GM23248 (cell line): Measurements from ENCODE around the gene MPHOSPH9. TPM values are rescaled to one million over a fixed set of nuclear protein-coding genes. Genes with fewer than 3 reads are reported as not detected.

Experiments used
- DNase-seq: peaks from one replicate; pipeline ENCODE4 v3.0.0-alpha.2; 2015
- H2AFZ ChIP-seq: fragments of 200-600 bp; sonication (generic); 2 replicates; pipeline ENCODE4 v1.6.1; 2016; ENCODE audit warnings: antibody characterized with exemption
- H3F3A ChIP-seq: fragments of 200-600 bp; sonication (generic); 2 replicates; pipeline ENCODE4 v1.6.1; 2016; ENCODE audit warnings: mild to moderate bottlenecking, antibody characterized with exemption, mixed run types; ENCODE audit not compliant: insufficient read depth
- H3K27ac ChIP-seq: fragments of 200-600 bp; sonication (generic); 2 replicates; pipeline ENCODE4 v1.5.1; 2016; ENCODE audit warnings: mild to moderate bottlenecking
- H3K27me3 ChIP-seq: fragments of 200-600 bp; sonication (generic); replicated peaks from 2 replicates; pipeline ENCODE4 v1.6.1; 2016; ENCODE audit warnings: mild to moderate bottlenecking; ENCODE audit not compliant: insufficient read depth
- H3K36me3 ChIP-seq: fragments of 200-600 bp; sonication (generic); 2 replicates; pipeline ENCODE4 v1.6.1; 2016; ENCODE audit warnings: low read depth, mild to moderate bottlenecking
- H3K4me1 ChIP-seq: fragments of 200-600 bp; sonication (generic); 2 replicates; pipeline ENCODE4 v1.6.1; 2016; ENCODE audit warnings: mild to moderate bottlenecking; ENCODE audit not compliant: insufficient read depth
- H3K4me2 ChIP-seq: fragments of 200-600 bp; sonication (generic); one replicate; pipeline ENCODE4 v1.6.1; 2016; ENCODE audit warnings: mild to moderate bottlenecking; ENCODE audit not compliant: unreplicated experiment
- H3K4me3 ChIP-seq: fragments of 200-600 bp; sonication (generic); 2 replicates; pipeline ENCODE4 v1.5.1; 2016; ENCODE audit warnings: mild to moderate bottlenecking
- H3K79me2 ChIP-seq: fragments of 200-600 bp; sonication (generic); 2 replicates; pipeline ENCODE4 v1.6.1; 2016; ENCODE audit warnings: mild to moderate bottlenecking; ENCODE audit not compliant: insufficient read depth
- H3K9ac ChIP-seq: fragments of 200-600 bp; sonication (generic); 2 replicates; pipeline ENCODE4 v1.6.1; 2016; ENCODE audit warnings: mild to moderate bottlenecking
- H3K9me2 ChIP-seq: fragments of 200-600 bp; sonication (generic); 2 replicates; pipeline ENCODE4 v1.6.1; 2016; ENCODE audit warnings: mixed run types, mild to moderate bottlenecking, moderate library complexity; ENCODE audit not compliant: insufficient read depth
- H3K9me3 ChIP-seq: fragments of 200-600 bp; sonication (generic); one replicate; pipeline ENCODE4 v1.6.1; 2017; ENCODE audit warnings: low read depth
- H4K20me1 ChIP-seq: fragments of 200-600 bp; sonication (generic); 2 replicates; pipeline ENCODE4 v1.6.0; 2016; ENCODE audit not compliant: insufficient read depth
- EZH2 ChIP-seq: fragments of 200-600 bp; sonication (generic); IDR thresholded peaks from 2 replicates; pipeline ENCODE4 v1.6.1; 2018; ENCODE audit warnings: antibody characterized with exemption, mild to moderate bottlenecking; ENCODE audit not compliant: insufficient read depth, poor library complexity, severe bottlenecking
- EZH2phosphoT487 ChIP-seq: fragments of 200-600 bp; sonication (generic); IDR thresholded peaks from 2 replicates; pipeline ENCODE4 v1.6.1; 2018; ENCODE audit warnings: antibody characterized with exemption, moderate library complexity, mild to moderate bottlenecking, low read depth; ENCODE audit not compliant: insufficient read depth
- WGBS, 2 experiments: methylation state at CpG; one replicate each; pipeline ENCODE4 v1.1.6; 2015 to 2017; ENCODE audit warnings: low lambda C conversion rate in 2 of 2, low coverage in 1 of 2; ENCODE audit errors: missing lambda C conversion rate in 2 of 2; 5-methylcytosine and 5-hydroxymethylcytosine counted together
- in situ Hi-C: fragments of 300-500 bp; cut with MboI; formaldehyde crosslinking; loops from 2 replicates; pipeline ENCODE4 v1.15.0; 2020
- polyA plus RNA-seq: library from polyadenylated mRNA; unstranded; fragments of >200 nt; fragmentation: Nextera tagmentation; extraction: Ambion mirVana; gene quantifications from 2 replicates; pipeline ENCODE4 v1.2.1, GENCODE V29; 2016
- total RNA-seq: library from RNA; depleted of rRNA; stranded (reverse); fragments of >200 nt; shearing (Covaris generic); gene quantifications from 2 replicates; pipeline ENCODE4 v1.2.3, GENCODE V29; 2014

MPHOSPH9 gene
- total and polyA plus RNA-seq, 2 experiments from 2014 or later, result 18.0 to 51.6 TPM

DNA sequence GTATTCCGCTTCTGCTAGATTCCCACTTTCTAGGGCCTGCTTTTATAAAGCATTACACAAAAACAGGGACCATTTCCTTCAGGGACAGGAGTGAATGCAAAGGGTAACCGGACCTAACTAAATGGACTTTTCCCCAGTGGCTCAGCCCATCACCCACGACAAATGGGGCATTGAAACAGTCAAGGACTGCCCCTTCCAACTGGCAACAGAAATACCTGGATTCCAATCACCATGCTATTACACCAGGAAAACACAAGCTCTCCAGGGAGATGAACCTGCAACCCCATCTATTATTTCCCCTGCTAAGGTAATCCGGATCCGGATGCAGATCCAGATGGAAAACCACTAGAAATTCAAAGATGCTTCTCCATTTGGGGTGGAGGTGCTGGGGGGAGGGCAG is 1.0 kb downstream of the MPHOSPH9 start:
- no peaks in the 10 kb centered on the region for H3K9me3 ChIP-seq
- DNase-seq, result no peak
- in situ Hi-C loops, result loop anchor here (25.0 kb wide), 1 partner anchor 370 kb away; no protein-coding TSS in a partner anchor
- WGBS, 2 experiments, result 25 to 27% methylated on average over 5 of the region's 5 CpGs
- H3K4me3 ChIP-seq, result peak overlapping the region; percentile 99
- peak overlapping the region; percentile 89 for H3K9ac ChIP-seq
- H3K27me3 ChIP-seq, result no peaks in the 10 kb centered on the region
- H3K36me3 ChIP-seq, result no peaks in the 10 kb centered on the region; the same call in 1 of the 2 replicates
- TF ChIP-seq EZH2phosphoT487, result no peak
- no peak for TF ChIP-seq EZH2
- H2AFZ ChIP-seq, result peak overlapping the region; percentile 99
- peak overlapping the region; percentile 97 for H3K4me2 ChIP-seq
- H4K20me1 ChIP-seq, result no peaks in the 10 kb centered on the region
- peaks cover 91% of the 10 kb centered on the region for H3K79me2 ChIP-seq
- H3K4me1 ChIP-seq, result 0 out of 2 replicates have a peak, but pooled peaks cover 5% of the 10 kb centered on the region
- 0 out of 2 replicates have a peak, but pooled peaks cover 1% of the 10 kb centered on the region for H3F3A ChIP-seq
- H3K9me2 ChIP-seq, result no peaks in the 10 kb centered on the region
- H3K27ac ChIP-seq, result peak overlapping the region; percentile 69

DNA sequence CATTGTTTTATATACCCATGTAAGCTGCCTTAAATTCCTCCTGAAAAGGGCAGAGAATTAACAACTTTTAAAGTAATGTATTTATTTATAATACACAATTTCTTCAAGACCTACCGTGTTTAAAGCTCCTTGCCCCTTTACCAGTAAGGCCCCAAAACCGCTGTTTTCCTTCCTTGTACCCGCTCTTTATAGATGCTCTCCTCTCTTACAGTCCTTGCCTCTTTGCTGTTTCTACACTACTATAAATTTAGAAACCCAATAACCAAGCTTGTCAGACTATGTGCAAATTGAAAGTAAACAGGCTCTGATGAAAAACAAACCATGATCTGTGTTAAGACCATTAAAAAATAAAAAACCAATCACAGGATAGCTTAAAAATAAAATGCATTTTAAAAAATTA is 3.9 kb downstream of the MPHOSPH9 start:
- TF ChIP-seq EZH2 (no peak), EZH2phosphoT487 (no peak)
- no peaks in the 10 kb centered on the region for H3F3A ChIP-seq
- H3K9me2 ChIP-seq, result no peaks in the 10 kb centered on the region
- peaks cover 68% of the 10 kb centered on the region for H3K79me2 ChIP-seq
- WGBS, 2 experiments, result 98 to 100% methylated on average over 3 of the region's 3 CpGs
- no peak overlapping the region for H3K9ac ChIP-seq
- in situ Hi-C loops, result loop anchor here (25.0 kb wide), 1 partner anchor 367 kb away; no protein-coding TSS in a partner anchor
- no peak overlapping the region for H2AFZ ChIP-seq
- H3K4me1 ChIP-seq, result no peaks in the 10 kb centered on the region
- no peaks in the 10 kb centered on the region for H3K27me3 ChIP-seq
- no peak overlapping the region for H3K4me2 ChIP-seq
- no peaks in the 10 kb centered on the region for H4K20me1 ChIP-seq
- no peaks in the 10 kb centered on the region for H3K36me3 ChIP-seq
- H3K9me3 ChIP-seq, result no peaks in the 10 kb centered on the region
- H3K27ac ChIP-seq, result no peak overlapping the region
- DNase-seq, result no peak
- H3K4me3 ChIP-seq, result no peak overlapping the region

DNA sequence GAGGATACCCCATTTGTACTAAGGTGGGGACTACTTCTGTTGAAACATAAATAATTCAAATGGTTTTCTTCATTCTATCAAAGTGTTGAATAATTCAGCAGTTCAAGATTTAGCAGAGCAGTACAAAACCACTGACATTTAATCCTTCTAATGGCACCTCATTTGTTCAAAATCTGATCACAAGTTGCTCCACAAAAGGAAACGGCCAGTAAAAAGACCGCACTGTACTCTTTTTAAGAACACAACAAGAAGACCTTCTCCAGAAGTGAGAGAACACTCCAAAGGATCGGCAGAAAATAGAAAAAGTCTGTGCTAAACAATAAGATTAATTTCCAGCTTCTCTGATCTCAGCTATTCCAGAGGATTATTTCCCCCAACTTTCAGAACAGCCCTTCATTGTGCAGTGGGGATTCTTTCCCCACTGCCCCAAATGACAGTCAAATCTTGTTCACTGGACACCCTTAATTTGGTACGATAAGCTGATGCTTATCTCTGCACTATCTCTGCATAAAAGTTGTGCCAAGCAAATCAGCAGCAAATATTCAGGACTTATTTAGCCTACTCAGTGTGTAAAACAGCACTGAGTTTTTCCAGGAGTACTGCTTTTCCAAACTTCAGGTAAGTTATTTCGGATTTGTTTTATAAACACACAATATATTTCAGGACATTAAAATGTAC is 5.2 kb downstream of the MPHOSPH9 start:
- H3K27ac ChIP-seq, result no peak overlapping the region
- H3K27me3 ChIP-seq, result no peaks in the 10 kb centered on the region
- H3K4me3 ChIP-seq, result no peak overlapping the region
- H3K36me3 ChIP-seq, result no peaks in the 10 kb centered on the region
- no peaks in the 10 kb centered on the region for H3F3A ChIP-seq
- H3K9me2 ChIP-seq, result no peaks in the 10 kb centered on the region
- no peak overlapping the region for H3K4me2 ChIP-seq
- no peaks in the 10 kb centered on the region for H3K4me1 ChIP-seq
- 66% methylated on average over 5 of the region's 5 CpGs for WGBS, 2 experiments
- no peak for TF ChIP-seq EZH2
- no peak for TF ChIP-seq EZH2phosphoT487
- no peaks in the 10 kb centered on the region for H3K9me3 ChIP-seq
- in situ Hi-C loops, result loop anchor here (25.0 kb wide), 1 partner anchor 365 kb away; no protein-coding TSS in a partner anchor
- no peak overlapping the region for H3K9ac ChIP-seq
- H4K20me1 ChIP-seq, result no peaks in the 10 kb centered on the region
- peaks cover 60% of the 10 kb centered on the region for H3K79me2 ChIP-seq
- no peak overlapping the region for H2AFZ ChIP-seq
- DNase-seq, result no peak

DNA sequence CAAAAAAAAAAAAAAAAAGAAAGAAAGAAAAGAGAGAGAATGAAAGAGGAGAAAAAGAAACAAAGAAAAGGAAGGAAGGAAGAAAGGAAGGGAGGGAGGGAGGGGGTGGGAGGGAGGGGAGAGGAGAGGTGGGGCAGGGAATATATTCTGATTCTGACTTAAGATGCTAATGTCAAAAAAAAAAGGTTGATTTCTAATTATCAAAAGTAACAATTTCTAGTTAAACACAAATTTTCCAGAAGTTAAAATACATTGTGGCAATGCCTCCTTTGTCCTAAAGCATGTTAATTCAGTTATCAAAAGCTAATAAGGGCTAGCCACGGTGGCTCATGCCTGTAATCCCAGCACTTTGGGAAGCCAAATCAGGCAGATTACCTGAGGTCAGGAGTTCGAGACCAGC is 7.5 kb downstream of the MPHOSPH9 start:
- Histone ChIP-seq H3K4me1 (no peaks in the 10 kb centered on the region), H2AFZ (no peak overlapping the region), H3K4me2 (no peak overlapping the region), H3K9ac (no peak overlapping the region), H3K36me3 (0 out of 2 replicates have a peak, but pooled peaks cover 8% of the 10 kb centered on the region), H3K9me2 (no peaks in the 10 kb centered on the region), H3K27ac (no peak overlapping the region), H3K27me3 (no peaks in the 10 kb centered on the region), H3K79me2 (peaks cover 39% of the 10 kb centered on the region), H4K20me1 (no peaks in the 10 kb centered on the region), H3F3A (no peaks in the 10 kb centered on the region), H3K4me3 (no peak overlapping the region), H3K9me3 (no peaks in the 10 kb centered on the region)
- in situ Hi-C loops, result loop anchor here (25.0 kb wide), 1 partner anchor 363 kb away; no protein-coding TSS in a partner anchor
- WGBS, 2 experiments, result 91 to 98% methylated on average over 2 of the region's 2 CpGs
- no peak for DNase-seq
- TF ChIP-seq EZH2phosphoT487, result no peak
- no peak for TF ChIP-seq EZH2
